GM20431 (cell line): ENCODE data around the gene MAF.

Experiments used
- in situ Hi-C: fragments of 300-500 bp; cut with MseI, MboI; formaldehyde crosslinking; loops from one replicate; pipeline ENCODE4 v1.15.0; 2020; ENCODE audit warnings: low sequenced_read_pairs; ENCODE audit not compliant: unreplicated experiment

MAF gene

GRCh38 chr16:79595231-79595641 lies 5.3 kb downstream of the MAF start:
- in situ Hi-C loops: no loop called here

- in situ Hi-C loops: no loop called here
Observed at GRCh38 chr16:79593754-79594153, 6.8 kb downstream of the MAF start.

GRCh38 chr16:79593074-79593531 lies 7.4 kb downstream of the MAF start:
- in situ Hi-C loops: no loop called here

GRCh38 chr16:79592186-79592585 lies 8.4 kb downstream of the MAF start:
- in situ Hi-C loops: no loop called here

DNA sequence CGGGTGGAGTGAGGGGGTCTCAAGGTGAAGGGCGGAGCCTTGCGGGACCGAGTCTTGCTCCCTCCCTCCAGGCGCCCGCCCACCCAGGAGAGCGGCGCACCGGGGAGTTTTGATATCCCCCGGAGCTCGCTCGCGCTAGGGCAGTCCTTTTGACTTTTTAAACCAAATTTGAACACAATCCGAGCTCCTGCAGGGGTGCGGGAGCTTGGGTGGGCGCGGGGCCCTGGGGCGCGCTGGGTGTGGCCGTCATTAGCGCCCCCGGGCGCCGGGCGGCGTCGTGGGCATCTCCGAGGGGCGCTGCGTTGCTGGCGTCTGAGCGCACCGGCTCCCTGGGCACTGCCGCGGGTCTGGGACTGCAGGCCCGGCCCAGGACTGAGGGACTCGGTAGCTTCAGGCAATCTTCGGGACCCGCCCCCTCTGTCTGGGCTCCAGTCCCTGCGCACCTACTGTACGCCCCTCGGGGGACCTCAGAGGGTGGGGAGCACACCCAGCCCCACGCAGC lies 10.9 kb downstream of the MAF start:
- in situ Hi-C loops: no loop called here

DNA sequence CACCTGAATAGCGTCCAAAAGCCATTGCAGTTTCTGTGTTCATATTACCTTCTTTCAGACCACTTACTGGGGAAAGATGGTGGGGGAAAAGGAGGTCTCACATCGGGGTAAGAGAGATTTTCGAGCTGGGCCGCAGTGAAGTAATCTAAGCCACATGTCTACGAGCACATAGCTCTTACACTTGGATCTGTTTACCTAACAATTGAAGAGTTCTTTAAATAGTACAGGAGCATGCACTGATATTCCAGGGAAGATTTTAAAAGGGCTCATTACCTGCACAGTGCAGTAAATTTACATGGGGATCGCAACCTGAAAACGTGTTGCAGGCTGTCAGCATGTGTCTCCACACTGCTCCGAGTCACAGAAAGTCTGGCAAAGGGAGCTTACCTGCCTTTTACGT lies 12.6 kb downstream of the MAF start:
- in situ Hi-C loops: no loop called here

DNA sequence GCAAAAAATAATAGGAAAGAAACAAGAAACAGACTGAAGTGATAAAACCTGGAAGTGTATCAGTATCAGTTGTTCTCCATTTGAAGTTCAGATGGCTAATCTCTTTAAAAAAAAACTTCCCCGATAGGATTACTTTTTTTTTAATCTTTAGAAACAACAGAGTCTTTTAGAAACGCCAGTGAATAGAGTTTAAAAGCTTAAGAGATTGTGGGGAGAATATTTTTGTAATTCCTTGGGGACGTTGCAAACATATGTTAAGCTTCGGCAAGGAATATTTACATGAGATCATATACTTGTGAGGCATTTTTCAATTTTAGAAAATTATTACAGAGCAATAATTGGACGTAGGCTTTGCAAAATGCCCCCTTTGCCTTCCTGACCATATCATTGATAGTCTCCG lies 13.2 kb downstream of the MAF start:
- in situ Hi-C loops: no loop called here

DNA sequence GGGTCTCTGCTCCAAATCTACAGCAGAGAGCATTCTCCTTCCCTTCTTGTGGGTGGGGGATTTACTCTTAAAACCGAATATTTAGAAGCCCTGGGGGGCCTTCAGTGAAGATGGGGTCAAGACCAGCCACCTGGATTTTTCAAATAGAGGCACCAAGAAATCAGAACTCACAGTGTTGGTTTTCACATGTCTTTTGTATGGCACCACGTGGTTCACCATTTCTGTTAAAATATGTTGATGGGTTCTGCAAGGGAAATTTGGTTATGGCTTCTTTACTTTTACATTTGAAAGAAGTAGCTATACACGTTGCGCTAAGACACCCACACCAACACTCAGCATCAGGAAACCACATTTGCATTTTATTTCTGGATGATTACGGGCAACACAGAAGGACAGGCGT lies 17.7 kb downstream of the MAF start:
- in situ Hi-C loops: no loop called here

- in situ Hi-C loops: no loop called here
Observed at GRCh38 chr16:79580453-79581191, 19.9 kb downstream of the MAF start.

DNA sequence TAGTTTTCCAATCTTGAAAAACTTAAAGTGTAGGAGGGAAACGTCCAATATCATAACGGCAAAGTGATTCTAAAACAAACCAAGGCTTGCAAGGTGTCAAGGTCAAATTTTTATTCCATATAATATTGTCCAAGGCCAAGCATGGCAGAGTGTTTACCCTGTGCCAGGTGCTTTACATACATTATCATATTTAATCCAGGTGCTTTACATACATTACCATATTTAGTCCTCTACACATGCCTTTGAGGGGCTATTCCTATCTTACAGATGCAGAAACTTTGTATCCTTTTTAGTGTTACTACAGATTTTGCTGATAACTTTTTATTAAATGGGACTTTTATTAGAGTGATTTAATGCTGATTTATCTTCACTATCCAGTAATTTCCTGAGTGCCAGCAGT lies 23.9 kb downstream of the MAF start:
- in situ Hi-C loops: no loop called here

GRCh38 chr16:79573884-79574283 lies 26.7 kb downstream of the MAF start:
- in situ Hi-C loops: no loop called here

- in situ Hi-C loops: no loop called here
Observed at GRCh38 chr16:79573071-79573470, 27.5 kb downstream of the MAF start.

GRCh38 chr16:79571903-79572535 lies 28.5 kb downstream of the MAF start:
- in situ Hi-C loops: no loop called here

DNA sequence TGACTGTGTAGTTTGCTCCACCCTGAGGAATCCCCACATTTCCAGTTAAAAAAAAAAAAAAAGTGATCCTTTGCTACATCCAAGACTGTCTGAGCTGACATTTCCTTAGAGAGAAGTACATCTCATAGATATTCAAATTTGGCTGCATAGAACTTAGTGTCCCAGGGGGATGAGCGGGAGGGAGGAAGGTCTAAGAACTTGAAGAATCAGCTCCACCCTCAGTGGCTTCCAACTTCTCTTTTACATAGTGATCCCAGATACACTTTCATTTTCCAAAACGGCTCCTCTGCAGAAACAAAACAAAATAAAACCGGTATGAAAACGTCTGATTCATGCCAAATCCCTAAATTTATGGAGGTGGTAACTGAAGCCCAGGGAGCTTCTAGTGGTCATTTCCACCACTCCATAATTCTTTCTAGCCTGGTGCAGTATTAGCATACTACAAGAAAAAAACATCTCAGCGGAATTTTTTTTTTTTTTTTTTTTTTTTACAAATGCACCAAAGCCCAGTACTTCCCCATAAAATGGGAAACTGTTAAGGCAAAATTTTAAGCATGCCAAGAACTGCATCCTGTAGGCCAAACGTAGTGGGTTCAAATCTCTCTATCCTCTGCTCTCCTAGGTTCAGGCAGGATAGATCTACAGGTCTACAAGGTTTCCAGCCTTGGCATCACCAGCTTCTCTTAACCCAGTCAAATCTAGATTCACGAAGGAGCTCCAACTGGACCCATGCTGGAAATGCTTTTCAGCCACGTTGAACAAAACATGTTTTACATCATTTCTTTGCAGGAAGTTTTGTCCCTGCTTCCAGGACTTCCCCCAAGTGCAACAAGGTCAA lies 29.3 kb downstream of the MAF start:
- in situ Hi-C loops: no loop called here

DNA sequence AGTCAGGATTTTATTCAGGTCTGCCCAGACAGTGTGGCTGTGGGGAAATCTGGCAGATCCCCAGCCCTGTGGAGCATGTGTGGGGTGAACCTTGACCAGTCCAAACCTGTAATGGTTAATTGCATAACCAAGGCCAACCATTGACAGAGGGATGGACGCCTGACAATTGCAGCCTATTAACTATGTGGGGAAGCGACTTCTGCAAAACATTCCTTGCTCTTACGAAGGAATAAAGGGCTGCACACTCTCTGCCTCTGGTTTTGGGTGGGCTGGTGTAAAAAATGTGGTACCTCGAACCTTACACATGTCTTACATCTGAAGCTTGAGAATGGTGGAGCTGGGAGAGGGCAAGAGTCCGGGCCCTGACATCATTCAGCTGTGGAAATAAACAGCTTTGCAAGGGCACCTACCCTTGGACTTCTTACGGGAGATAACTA lies 35.8 kb downstream of the MAF start:
- in situ Hi-C loops: no loop called here

- in situ Hi-C loops: no loop called here
Observed at GRCh38 chr16:79563921-79564320, 36.6 kb downstream of the MAF start.

- in situ Hi-C loops: no loop called here
Observed at GRCh38 chr16:79562166-79562823, 38.2 kb downstream of the MAF start.

- in situ Hi-C loops: no loop called here
Observed at GRCh38 chr16:79561729-79562128, 38.8 kb downstream of the MAF start.

GRCh38 chr16:79560923-79561322 lies 39.6 kb downstream of the MAF start:
- in situ Hi-C loops: no loop called here

GRCh38 chr16:79560318-79560717 lies 40.2 kb downstream of the MAF start:
- in situ Hi-C loops: no loop called here
